Suprapubic skin (tissue), 4 donors: ENCODE measurements around the gene RPIA. TPM values are rescaled to one million over a fixed set of nuclear protein-coding genes. Genes with fewer than 3 reads are reported as not detected.

Experiments used
- DNase-seq, 2 donors: peaks; one replicate each; pipeline ENCODE4 v3.0.0-alpha.2; 2019; ENCODE audit warnings: low spot score in 2 of 2
- H3K27ac ChIP-seq: fragments of 200-600 bp; sonication (generic); one replicate; pipeline ENCODE4 v1.5.1; 2019
- H3K27me3 ChIP-seq: fragments of 200-600 bp; sonication (generic); one replicate; pipeline ENCODE4 v1.5.1; 2019
- H3K36me3 ChIP-seq: fragments of 200-600 bp; sonication (generic); one replicate; pipeline ENCODE4 v1.5.1; 2019
- H3K4me1 ChIP-seq: fragments of 200-600 bp; sonication (generic); one replicate; pipeline ENCODE4 v1.5.1; 2019
- H3K4me3 ChIP-seq: fragments of 200-600 bp; sonication (generic); one replicate; pipeline ENCODE4 v1.5.1; 2019; ENCODE audit warnings: mild to moderate bottlenecking
- H3K9me3 ChIP-seq: fragments of 200-600 bp; sonication (generic); one replicate; pipeline ENCODE4 v1.5.1; 2019
- CTCF ChIP-seq, 2 donors: fragments of 200-600 bp in 1 of 2; fragments of 450-650 bp in 1 of 2; sonication (generic) in 1 of 2; IDR thresholded peaks; one replicate each; pipeline ENCODE4 v1.5.1; 2016 to 2019; ENCODE audit warnings: antibody characterized with exemption in 2 of 2, mild to moderate bottlenecking in 1 of 2, moderate library complexity in 1 of 2
- EP300 ChIP-seq: sonication (generic); formaldehyde crosslinking; IDR thresholded peaks from one replicate; pipeline ENCODE4 v1.6.1; 2017; ENCODE audit warnings: antibody characterized with exemption
- POLR2A ChIP-seq, 2 donors: fragments of 450-650 bp; IDR thresholded peaks; one replicate each; pipeline ENCODE4 v1.6.1; 2017; ENCODE audit warnings: antibody characterized with exemption in 2 of 2, mild to moderate bottlenecking in 2 of 2, moderate library complexity in 2 of 2
- POLR2AphosphoS5 ChIP-seq, 3 donors: sonication (generic); formaldehyde crosslinking; IDR thresholded peaks; one replicate each; pipeline ENCODE4 v1.6.1; 2017; ENCODE audit warnings: antibody characterized with exemption in 3 of 3
- WGBS: methylation state at CpG from one replicate; pipeline ENCODE4 v1.1.5; 2018; 5-methylcytosine and 5-hydroxymethylcytosine counted together
- total RNA-seq, 4 donors: library from RNA; depleted of rRNA; stranded (reverse); fragments of >200 nt; gene quantifications; one replicate each; pipeline ENCODE4 v1.1.0, GENCODE V29; 2016

The RPIA gene
- total RNA-seq, 4 donors from 2014 or later = 7.9 to 9.8 (median 9.6) TPM

- Histone ChIP-seq H3K4me1 (peaks cover 10% of the 10 kb centered on the region), H3K4me3 (no peak overlapping the region), H3K27ac (no peak overlapping the region), H3K9me3 (no peaks in the 10 kb centered on the region), H3K36me3 (no peaks in the 10 kb centered on the region), H3K27me3 (no peaks in the 10 kb centered on the region)
- 83% methylated on average over 4 of the region's 4 CpGs for WGBS
- TF ChIP-seq POLR2A (IDR thresholded peaks at IDR 0.05) = no peak
- no peak for TF ChIP-seq EP300
- TF ChIP-seq POLR2AphosphoS5 (IDR thresholded peaks at IDR 0.05) = no peak
- TF ChIP-seq CTCF (IDR thresholded peaks at IDR 0.05) = no peak
- DNase-seq = no peak
These were observed 5.2 kb upstream of the RPIA start for GRCh38 chr2:88686320-88686719.

- Histone ChIP-seq H3K4me3 (no peak overlapping the region), H3K4me1 (peaks cover 14% of the 10 kb centered on the region), H3K27me3 (no peaks in the 10 kb centered on the region), H3K36me3 (no peaks in the 10 kb centered on the region), H3K27ac (no peak overlapping the region), H3K9me3 (no peaks in the 10 kb centered on the region)
- TF ChIP-seq POLR2AphosphoS5 (IDR thresholded peaks at IDR 0.05) (no peak), POLR2A (IDR thresholded peaks at IDR 0.05) (no peak), EP300 (no peak), CTCF (IDR thresholded peaks at IDR 0.05) (no peak)
- DNase-seq = no peak
These were observed 4.1 kb upstream of the RPIA start for GRCh38 chr2:88687384-88687783.

- TF ChIP-seq CTCF (IDR thresholded peaks at IDR 0.05) (peak in 1 of 2 donors; percentile 32), EP300 (no peak)
- no peaks in the 10 kb centered on the region for H3K27me3 ChIP-seq
- H3K4me3 ChIP-seq = peak overlapping the region; percentile 65
- WGBS = 34% methylated on average over 19 of the region's 20 CpGs
- peak in 1 of 2 donors; percentile 68 for DNase-seq
- H3K27ac ChIP-seq = peak overlapping the region; percentile 84
- H3K4me1 ChIP-seq = peaks cover 27% of the 10 kb centered on the region
- H3K9me3 ChIP-seq = no peaks in the 10 kb centered on the region
- no peaks in the 10 kb centered on the region for H3K36me3 ChIP-seq
These were observed 708 bp upstream of the RPIA start for GRCh38 chr2:88690591-88691338.

GRCh38 chr2:88692187-88692586 lies 714 bp downstream of the RPIA start:
- Histone ChIP-seq H3K27ac (peak overlapping the region; percentile 84), H3K9me3 (no peaks in the 10 kb centered on the region), H3K36me3 (no peaks in the 10 kb centered on the region), H3K27me3 (no peaks in the 10 kb centered on the region), H3K4me3 (peak overlapping the region; percentile 65), H3K4me1 (peaks cover 27% of the 10 kb centered on the region)
- TF ChIP-seq EP300 (no peak), POLR2A (IDR thresholded peaks at IDR 0.05) (no peak), POLR2AphosphoS5 (IDR thresholded peaks at IDR 0.05) (no peak), CTCF (IDR thresholded peaks at IDR 0.05) (no peak)
- 3% methylated on average over 11 of the region's 11 CpGs for WGBS
- peak in 1 of 2 donors; percentile 71 for DNase-seq

GRCh38 chr2:88693911-88694414 lies 2.5 kb downstream of the RPIA start:
- DNase-seq = no peak
- Histone ChIP-seq H3K27me3 (no peaks in the 10 kb centered on the region), H3K27ac (no peak overlapping the region), H3K9me3 (no peaks in the 10 kb centered on the region), H3K4me3 (no peak overlapping the region), H3K36me3 (no peaks in the 10 kb centered on the region), H3K4me1 (peaks cover 32% of the 10 kb centered on the region)
- 84% methylated on average over 2 of the region's 3 CpGs for WGBS
- TF ChIP-seq CTCF (IDR thresholded peaks at IDR 0.05) (no peak), EP300 (no peak), POLR2AphosphoS5 (IDR thresholded peaks at IDR 0.05) (no peak), POLR2A (IDR thresholded peaks at IDR 0.05) (no peak)
